OCI-M1 (cell line): ENCODE measurements around the gene CRLF3.
"Not testable (repeated sequence)": the region's sequence is repeated elsewhere in the genome, so short reads cannot be mapped to it uniquely, and the experiment has no call there.

Source experiments
- DNase-seq: peaks from one replicate; lab custom pipeline; 2025; lab: John Stamatoyannopoulos, UW

Gene CRLF3

GRCh38 chr17:30735644-30736043 lies 88.8 kb downstream of the CRLF3 start:
- DNase-seq = peak; percentile 65

GRCh38 chr17:30735206-30735605 lies 89.3 kb downstream of the CRLF3 start:
- not testable (repeated sequence) for DNase-seq

DNA sequence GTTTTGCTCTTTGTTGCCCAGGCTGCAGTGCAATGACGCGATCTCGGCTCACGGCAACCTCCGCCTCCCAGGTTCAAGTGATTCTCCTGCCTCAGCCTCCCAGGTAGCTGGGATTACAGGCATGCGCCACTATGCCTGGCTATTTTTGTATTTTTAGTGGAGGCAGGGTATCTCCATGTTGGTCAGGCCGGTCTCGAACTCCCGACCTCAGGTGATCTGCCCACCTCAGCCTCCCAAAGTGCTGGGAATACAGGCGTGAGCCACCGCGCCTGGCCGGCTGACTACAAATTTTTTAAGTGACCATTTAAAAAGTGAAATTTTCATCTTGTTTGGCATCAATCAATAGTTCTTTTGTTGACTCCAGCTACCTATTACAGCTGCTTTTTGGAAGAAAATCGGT lies 90.3 kb downstream of the CRLF3 start:
- not testable (repeated sequence) for DNase-seq
